ENCODE measurements around the gene STUB1. TPM values are rescaled to one million over a fixed set of nuclear protein-coding genes. Genes with fewer than 3 reads are reported as not detected.
A peak's percentile ranks its signal among the peaks of the same experiment; 100 is the strongest.

The STUB1 gene
- total RNA-seq (2021; ENCODE audit: unreplicated experiment): 111 TPM
- polyA plus RNA-seq (2012): 85.9 and 95.7 TPM in 2 replicates
- Bru-seq, nascent RNA: percentile 72 among the genes with signal in this experiment
- percentile 93 among the genes with signal in this experiment for BruChase-seq, experiment 1, labeled RNA remaining after a 6-hour chase
- BruChase-seq, experiment 2, labeled RNA remaining after a 2-hour chase: percentile 91 among the genes with signal in this experiment
- long read RNA-seq, transcript STUB1-201 (7 exons, 1,472 nt): major isoform, 174 of 221 reads
- long read RNA-seq, partial matches to known transcripts: 20 of 221 reads
- long read RNA-seq, other reads (novel, unspliced or antisense): 20 of 221 reads

- Histone ChIP-seq H3K27me3 (ENCODE audit: insufficient read depth, low read length) (no peaks in the 10 kb centered on the region), H3K9me3 (ENCODE audit: control insufficient read depth in 1 of 2, insufficient read depth in 1 of 2, low read depth in 1 of 2, low read length in 2 of 2) (no peaks in the 10 kb centered on the region), H3K4me2 (ENCODE audit: low read length) (peak within 1 kb of the TSS; percentile 97), H3K4me3 (replicated peaks in 1 of 2; ENCODE audit: low read depth in 1 of 2, low read length in 2 of 2) (peak within 1 kb of the TSS; percentile 66 to 90), H3K36me3 (ENCODE audit: control insufficient read depth in 1 of 2, insufficient read depth in 2 of 2, low read length in 2 of 2) (peaks cover 0 to 26% of the 10 kb centered on the region in 2 experiments; a peak in 2 of 4 replicates), H3K4me1 (ENCODE audit: control insufficient read depth in 1 of 2, insufficient read depth in 2 of 2, low read length in 2 of 2) (peaks cover 11 to 42% of the 10 kb centered on the region in 2 experiments), H3K9ac (ENCODE audit: low read length) (peak within 1 kb of the TSS; percentile 92), H2AFZ (ENCODE audit: low read depth, low read length, poor library complexity, severe bottlenecking) (no peak within 1 kb of the TSS), H4K20me1 (ENCODE audit: insufficient read depth) (no peaks in the 10 kb centered on the region), H3K79me2 (ENCODE audit: insufficient read depth, low read length) (peaks cover 36% of the 10 kb centered on the region), H3K27ac (ENCODE audit: low read depth, low read length) (peak within 1 kb of the TSS; percentile 98), H3K9me2 (ENCODE audit: insufficient read depth) (no peaks in the 10 kb centered on the region)
- BruUV-seq (replicated peaks): no TSS peak
- POLR2A ChIA-PET: no interaction called here
- RAD21 ChIA-PET (ENCODE audit: low non-redundant PET in 1 of 2, low total read pairs in 2 of 2, uncharacterized antibody in 2 of 2, unreplicated experiment in 2 of 2): no interaction called here
- ATAC-seq (peak; percentile 30), DNase-seq (ENCODE audit: low read depth, low spot score) (peak; percentile 48)
- CTCF ChIA-PET: interaction anchor here (1.1 kb wide), 1 partner anchor 10 kb away, joined by 3 read pairs; the partner anchor contains the start of gene WDR24
- intact Hi-C loops (cut with micrococcal nuclease): no loop called here
- TF ChIP-seq SIN3A (IDR thresholded peaks at IDR 0.05; ENCODE audit: low read depth) (no peak), POLR2AphosphoS5 (IDR thresholded peaks at IDR 0.05; ENCODE audit: low read depth, low read length) (peak; percentile 75), POLR2A (IDR thresholded peaks at IDR 0.05; ENCODE audit: borderline replicate concordance, extremely low read depth, insufficient read depth, insufficient read length) (peak; percentile 16)
Observed at GRCh38 chr16:679814-680624, at the start of gene STUB1. Gene STUB1 (plus strand): TSS chr16:680410. CDS start chr16:680526, 116 bp downstream.

DNA sequence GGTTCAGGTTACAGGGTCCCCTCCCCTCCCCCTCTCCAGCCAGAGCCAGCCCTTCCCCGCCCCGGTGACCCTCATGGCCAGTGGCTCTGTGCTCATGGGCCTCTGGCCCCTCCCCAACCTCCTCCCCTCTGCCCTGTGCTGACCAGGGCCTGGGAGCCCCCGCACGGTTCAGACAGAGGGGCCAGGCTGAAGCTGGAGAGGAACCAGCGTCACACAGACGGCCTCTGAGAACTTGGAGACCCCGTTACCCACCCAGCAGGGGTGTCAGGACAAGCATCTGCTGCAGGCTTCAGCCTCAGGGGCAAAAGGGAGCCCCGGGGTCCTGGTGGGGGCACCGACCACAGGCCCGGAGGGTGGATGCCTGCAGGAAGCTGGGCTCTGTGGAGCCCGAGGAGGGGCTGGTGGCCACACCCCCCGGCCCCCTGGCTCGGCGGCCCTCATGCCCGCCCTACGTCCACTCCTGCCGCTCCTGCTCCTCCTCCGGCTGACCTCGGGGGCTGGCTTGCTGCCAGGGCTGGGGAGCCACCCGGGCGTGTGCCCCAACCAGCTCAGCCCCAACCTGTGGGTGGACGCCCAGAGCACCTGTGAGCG lies 49.3 kb upstream of the STUB1 start, which contains the start of gene WFIKKN1:
Gene WFIKKN1 (plus strand): TSS at position 171 of the 591 bp plus-strand sequence. CDS start 269 bp downstream, at position 440.
- BruUV-seq (replicated peaks): no TSS peak
- ATAC-seq (peak; percentile 11), DNase-seq (ENCODE audit: low read depth, low spot score) (no peak)
- no peak within 1 kb of the TSS for H2AFZ ChIP-seq (ENCODE audit: low read depth, low read length, poor library complexity, severe bottlenecking)
- POLR2A ChIA-PET: no interaction called here
- peaks cover 15% of the 10 kb centered on the region; the same call in 1 of the 2 replicates for H3K79me2 ChIP-seq (ENCODE audit: insufficient read depth, low read length)
- H4K20me1 ChIP-seq (ENCODE audit: insufficient read depth): no peaks in the 10 kb centered on the region
- no peak within 1 kb of the TSS for H3K4me3 ChIP-seq (replicated peaks in 1 of 2; ENCODE audit: low read depth in 1 of 2, low read length in 2 of 2)
- no peak within 1 kb of the TSS; the same call in 1 of the 2 replicates for H3K9ac ChIP-seq (ENCODE audit: low read length)
- RAD21 ChIA-PET (ENCODE audit: low non-redundant PET in 1 of 2, low total read pairs in 2 of 2, uncharacterized antibody in 2 of 2, unreplicated experiment in 2 of 2): no interaction called here
- intact Hi-C loops (cut with micrococcal nuclease): no loop called here
- H3K27ac ChIP-seq (ENCODE audit: low read depth, low read length): no peak within 1 kb of the TSS; the same call in 1 of the 2 replicates
- CTCF ChIA-PET: no interaction called here
- H3K36me3 ChIP-seq (ENCODE audit: control insufficient read depth in 1 of 2, insufficient read depth in 2 of 2, low read length in 2 of 2): no peaks in the 10 kb centered on the region
- no peaks in the 10 kb centered on the region for H3K9me3 ChIP-seq (ENCODE audit: control insufficient read depth in 1 of 2, insufficient read depth in 1 of 2, low read depth in 1 of 2, low read length in 2 of 2)
- H3K27me3 ChIP-seq (ENCODE audit: insufficient read depth, low read length): no peaks in the 10 kb centered on the region
- no peaks in the 10 kb centered on the region for H3K9me2 ChIP-seq (ENCODE audit: insufficient read depth)
- TF ChIP-seq YY1 (IDR thresholded peaks at IDR 0.05; ENCODE audit: extremely low read depth, insufficient replicate concordance, low read depth, low read length) (no peak), SRF (IDR thresholded peaks at IDR 0.05; ENCODE audit: low read depth) (no peak)
- H3K4me1 ChIP-seq (ENCODE audit: control insufficient read depth in 1 of 2, insufficient read depth in 2 of 2, low read length in 2 of 2): peaks cover 25 to 38% of the 10 kb centered on the region in 2 experiments
- peak within 1 kb of the TSS; percentile 27; the same call in 1 of the 2 replicates for H3K4me2 ChIP-seq (ENCODE audit: low read length)
